GM12873 (cell line): Measurements from ENCODE around the gene ABHD5.
A peak's percentile ranks its signal among the peaks of the same experiment; 100 is the strongest.

ENCODE experiments used
- TF ChIP-seq, protein P1 (sequence below): IDR thresholded peaks from 2 replicates; pipeline ENCODE4 v1.5.1; 2012; ENCODE audit warnings: low read depth, mild to moderate bottlenecking, moderate library complexity, low read length, control low read depth; ENCODE audit not compliant: insufficient read depth; ENCODE audit errors: missing control alignments

ABHD5 gene

DNA sequence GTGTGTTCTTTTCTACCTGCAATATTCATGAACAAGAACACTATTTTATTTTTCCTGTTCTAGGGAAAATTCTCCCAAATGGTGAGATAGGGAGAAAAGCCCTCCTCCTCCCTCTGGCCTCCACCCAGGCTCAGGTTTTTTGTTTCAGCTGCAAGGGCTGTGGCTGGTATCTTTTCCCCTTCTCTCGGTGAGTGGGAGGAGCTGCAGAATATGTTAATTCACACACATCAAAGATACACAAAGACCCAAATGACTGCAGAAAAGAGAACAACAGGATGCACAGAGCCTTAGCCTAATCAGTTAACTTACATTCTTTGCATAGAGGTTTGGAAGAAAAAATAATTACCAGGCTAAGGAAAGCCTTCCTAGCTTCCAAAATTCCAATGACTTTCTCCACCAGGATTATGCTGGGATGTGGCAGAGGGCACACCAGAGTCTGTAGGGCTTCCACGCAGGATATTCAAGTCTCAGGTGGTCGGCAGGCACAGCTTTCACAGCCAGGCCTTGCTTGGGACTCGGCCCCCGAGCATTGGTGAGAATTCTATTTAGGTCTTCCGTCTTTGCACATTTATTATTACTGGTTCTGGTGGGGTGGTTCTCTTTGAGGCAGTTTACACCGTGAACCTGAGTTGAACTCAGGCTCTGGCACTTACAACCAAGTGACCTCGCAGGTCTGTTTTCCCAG, 64.9 kb downstream of the ABHD5 start:
- TF ChIP-seq, protein P1, sequence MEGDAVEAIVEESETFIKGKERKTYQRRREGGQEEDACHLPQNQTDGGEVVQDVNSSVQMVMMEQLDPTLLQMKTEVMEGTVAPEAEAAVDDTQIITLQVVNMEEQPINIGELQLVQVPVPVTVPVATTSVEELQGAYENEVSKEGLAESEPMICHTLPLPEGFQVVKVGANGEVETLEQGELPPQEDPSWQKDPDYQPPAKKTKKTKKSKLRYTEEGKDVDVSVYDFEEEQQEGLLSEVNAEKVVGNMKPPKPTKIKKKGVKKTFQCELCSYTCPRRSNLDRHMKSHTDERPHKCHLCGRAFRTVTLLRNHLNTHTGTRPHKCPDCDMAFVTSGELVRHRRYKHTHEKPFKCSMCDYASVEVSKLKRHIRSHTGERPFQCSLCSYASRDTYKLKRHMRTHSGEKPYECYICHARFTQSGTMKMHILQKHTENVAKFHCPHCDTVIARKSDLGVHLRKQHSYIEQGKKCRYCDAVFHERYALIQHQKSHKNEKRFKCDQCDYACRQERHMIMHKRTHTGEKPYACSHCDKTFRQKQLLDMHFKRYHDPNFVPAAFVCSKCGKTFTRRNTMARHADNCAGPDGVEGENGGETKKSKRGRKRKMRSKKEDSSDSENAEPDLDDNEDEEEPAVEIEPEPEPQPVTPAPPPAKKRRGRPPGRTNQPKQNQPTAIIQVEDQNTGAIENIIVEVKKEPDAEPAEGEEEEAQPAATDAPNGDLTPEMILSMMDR, result no peak

- TF ChIP-seq, protein P1, result no peak
These were observed 67.1 kb downstream of the ABHD5 start for GRCh38 chr3:43757666-43758321.

DNA sequence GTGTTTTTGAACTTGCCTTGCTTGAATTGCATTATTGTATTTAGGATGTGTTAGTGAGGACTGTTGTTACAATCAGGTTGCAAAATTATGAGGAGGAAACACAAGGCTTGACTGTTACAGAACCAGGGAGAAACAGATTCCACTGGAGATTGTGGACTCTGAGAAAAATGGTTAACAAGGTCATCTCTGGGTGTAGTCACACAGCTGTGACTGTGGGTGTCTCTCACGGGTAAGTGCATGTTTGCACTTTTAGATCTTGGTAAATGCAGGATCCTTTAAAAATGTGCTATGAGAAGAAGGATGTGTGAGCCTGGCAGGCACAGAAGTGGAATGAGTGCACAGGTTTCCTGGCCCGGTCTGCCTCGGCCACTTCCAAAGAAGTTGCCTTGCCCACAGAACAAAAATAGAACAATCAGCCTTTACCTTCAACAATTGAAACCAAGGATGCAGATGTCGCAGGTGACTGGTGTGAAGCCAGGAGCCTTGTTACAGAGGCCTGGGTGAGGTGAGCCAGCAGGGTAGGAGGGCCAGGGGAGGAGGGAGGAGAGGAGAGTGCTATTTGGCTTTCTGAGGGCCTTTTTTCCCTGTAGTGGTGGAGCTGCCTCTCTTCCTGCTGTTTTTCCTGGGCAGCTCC, 68.0 kb downstream of the ABHD5 start:
- TF ChIP-seq, protein P1, result no peak

GRCh38 chr3:43759297-43759782, 68.6 kb downstream of the ABHD5 start:
- TF ChIP-seq, protein P1, result peak; percentile 21

DNA sequence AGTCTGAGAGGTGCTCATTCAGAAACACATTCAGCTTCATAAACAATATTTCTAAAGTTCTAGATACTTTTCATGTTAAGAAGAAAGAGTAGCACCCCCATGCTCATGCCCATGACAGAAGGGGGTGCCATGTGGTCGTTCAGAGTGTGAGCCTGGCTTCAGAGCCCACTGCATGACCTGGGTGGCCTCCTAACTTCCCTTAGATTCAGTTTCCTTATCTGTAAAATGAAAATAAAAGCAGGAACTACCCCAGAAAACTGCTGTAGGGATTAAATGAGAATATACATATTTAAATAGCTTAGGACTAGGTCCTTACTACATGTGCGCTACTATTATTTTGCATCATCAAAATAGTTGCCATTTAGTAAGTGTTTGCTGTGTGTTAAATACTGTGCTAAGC, 69.2 kb downstream of the ABHD5 start:
- TF ChIP-seq, protein P1, result no peak

- TF ChIP-seq, protein P1, result no peak
These were observed 70.2 kb downstream of the ABHD5 start for GRCh38 chr3:43760938-43761337.

GRCh38 chr3:43762451-43762850, 71.7 kb downstream of the ABHD5 start:
- TF ChIP-seq, protein P1, result no peak
